UCSD-AML1 (cell line): Measurements from ENCODE around the gene NAT16.
"Not testable (repeated sequence)": the region's sequence is repeated elsewhere in the genome, so short reads cannot be mapped to it uniquely, and the experiment has no call there.

Experiments used
- DNase-seq: peaks from one replicate; lab custom pipeline; 2025; ENCODE audit not compliant: unreplicated experiment; lab: John Stamatoyannopoulos, UW

Gene NAT16

DNA sequence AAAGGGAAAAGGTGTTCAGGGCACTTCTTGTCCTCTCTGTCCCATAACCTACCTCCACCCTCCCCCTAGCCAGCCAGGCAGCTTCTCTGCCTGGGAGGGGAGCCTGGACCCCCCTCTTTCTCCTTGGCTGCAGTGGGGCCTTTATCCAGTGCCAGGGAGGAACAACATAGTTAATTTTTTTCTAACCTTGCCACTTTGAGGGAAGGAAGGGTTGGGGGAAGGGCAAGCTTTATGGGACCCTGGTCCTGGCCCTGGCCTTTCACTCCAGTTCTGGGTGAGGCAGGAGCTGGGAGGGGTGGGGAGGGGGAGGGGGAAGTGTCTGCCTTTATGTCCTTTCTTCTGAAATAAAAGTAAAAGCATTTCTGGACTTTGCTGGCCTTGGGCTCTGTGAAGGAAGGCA, 19.2 kb downstream of the NAT16 start:
- DNase-seq: no peak

DNA sequence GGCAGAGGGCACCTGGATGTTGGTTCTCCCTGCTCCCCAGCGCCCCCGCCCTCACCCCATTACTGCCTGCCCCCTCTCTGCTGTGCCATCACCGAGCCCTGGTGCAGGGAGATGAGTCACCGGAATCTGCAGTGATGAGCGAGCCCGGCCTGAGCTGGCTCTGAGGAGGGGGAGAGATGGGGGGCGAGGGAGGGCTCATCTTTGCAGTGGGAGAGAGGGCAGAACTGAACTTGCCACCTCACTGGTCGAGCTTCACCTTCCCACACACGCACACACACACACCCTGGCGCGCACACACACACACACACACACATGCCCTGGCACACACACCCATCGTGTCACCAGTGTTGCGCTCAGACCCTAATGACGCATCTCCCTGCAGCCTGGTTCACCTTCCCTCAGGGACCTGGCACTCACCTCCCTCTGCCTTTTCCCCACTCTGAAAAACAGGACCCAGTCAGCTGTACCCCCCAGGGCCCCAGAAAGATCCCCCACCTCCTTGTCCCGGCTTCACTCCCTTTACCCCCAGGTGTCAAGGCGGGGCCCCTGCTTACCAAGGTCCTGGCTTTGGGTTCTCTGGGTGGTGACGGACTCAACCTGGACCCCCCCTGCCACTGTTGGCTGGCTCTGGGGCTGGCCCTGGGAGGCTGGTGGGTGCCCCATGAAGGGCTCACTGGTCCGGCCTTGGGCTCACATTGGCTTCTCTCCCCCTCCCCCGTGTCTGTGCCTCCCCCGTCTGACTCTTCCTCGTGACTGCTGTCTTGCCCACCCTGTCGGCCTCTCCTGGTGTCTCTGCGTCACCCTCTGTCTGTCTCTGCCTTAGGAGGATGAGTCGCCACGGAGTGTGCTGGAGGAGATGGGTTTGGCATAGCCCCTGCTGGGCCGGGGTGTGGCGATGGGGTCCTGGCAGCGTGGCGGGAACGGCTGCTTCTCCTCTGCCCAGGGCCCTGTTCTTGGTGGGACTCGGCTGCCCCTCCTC, 20.1 kb downstream of the NAT16 start:
- no peak for DNase-seq

- no peak for DNase-seq
Observed at GRCh38 chr7:101156866-101157589, 23.1 kb downstream of the NAT16 start.

GRCh38 chr7:101156277-101156676, 23.8 kb downstream of the NAT16 start:
- no peak for DNase-seq

- DNase-seq: no peak
Observed at GRCh38 chr7:101155303-101155702, 24.8 kb downstream of the NAT16 start.

DNA sequence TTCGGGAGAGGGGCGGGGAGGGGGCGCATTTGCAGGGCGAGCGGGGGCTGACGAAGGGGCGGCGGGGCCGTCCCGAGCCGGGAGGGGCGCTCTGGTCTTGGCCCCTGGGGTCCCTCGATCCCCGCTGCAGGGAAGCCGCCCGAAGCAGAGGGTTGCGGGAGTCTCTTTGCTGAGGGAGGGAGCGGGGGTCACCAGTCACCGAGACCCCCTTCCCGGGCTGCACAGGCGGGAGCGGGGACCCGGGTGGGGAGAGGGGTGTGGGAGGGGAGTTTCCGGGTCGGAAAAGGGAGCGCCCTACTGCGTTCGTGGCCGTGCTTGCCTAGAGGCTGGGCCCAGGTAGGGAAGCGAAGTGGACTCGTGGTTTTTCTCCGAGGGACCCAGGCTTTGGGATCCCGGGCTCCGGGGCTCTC, 25.4 kb downstream of the NAT16 start:
- DNase-seq: peak; percentile 25

DNA sequence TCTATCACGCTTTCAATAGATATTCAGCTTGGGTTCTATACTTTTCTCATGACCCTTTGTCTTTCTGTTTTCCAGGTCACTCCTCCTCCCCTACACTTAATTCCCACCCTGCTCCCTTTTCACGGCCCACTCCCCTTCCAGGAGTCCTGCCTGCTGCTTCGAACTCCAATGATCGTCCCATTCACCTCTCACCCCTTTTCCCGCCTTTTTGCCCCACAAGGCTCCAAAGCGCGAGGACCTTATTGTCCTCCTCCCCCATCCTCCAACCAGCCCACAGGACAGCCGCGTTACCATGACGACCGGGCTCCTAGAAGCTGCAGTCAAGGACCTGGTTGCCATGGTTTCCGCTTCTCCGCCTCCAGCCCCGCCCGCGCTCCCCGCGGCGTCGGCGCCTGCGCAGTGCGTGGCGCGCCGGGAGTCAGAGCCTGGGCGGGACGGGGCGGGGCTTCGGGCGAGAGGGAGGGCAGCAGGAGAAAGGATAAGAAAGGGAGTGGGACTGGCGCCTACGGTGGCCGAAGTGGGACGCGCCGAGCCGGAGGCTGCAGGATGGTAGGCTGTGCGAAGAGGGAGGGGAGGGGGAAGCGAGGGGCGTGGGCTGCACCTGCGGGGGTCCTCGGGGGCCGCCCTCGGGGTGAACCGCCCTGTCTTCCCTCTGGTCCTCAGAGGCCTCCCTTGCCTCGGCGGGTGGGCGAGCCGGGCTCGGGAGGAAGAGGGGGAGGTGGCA, 26.0 kb downstream of the NAT16 start, which contains the start of gene AP1S1:
Gene AP1S1 (plus strand): TSS at position 508 of the 724 bp plus-strand sequence. CDS start 39 bp downstream, at position 547.
- peak; percentile 86 for DNase-seq

GRCh38 chr7:101151908-101152651, 28.0 kb downstream of the NAT16 start:
- DNase-seq: no peak

DNA sequence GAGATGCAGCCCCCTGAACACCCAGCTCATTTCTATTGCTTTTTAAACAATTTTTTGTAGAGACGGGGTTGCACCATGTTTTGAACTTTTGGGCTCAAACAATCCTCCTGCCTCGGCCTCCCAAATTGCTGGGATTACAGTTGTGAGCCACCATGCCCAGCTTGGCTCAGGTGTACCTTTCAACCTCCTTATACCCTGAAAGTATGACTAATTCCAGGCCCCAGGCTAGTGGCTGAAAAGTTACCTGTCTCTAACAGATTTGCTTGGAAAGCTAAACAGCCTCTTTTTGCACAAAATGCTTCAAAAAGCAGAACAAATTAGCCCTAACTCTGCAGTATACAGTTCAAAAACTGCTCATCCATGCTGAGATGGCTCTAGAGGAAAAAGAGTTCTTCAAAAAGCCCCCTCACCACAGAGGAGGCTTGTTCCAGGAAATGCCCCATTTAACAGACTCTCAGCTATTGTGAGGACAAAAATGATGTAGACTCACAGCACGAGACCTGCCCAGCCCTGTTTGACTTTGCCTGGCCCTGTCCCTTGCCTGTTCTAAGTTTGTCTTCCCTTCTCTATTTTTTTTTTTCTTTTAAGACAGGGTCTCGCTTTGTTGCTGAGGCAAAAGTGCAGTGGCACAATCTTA, 39.2 kb downstream of the NAT16 start:
- DNase-seq: no peak

DNA sequence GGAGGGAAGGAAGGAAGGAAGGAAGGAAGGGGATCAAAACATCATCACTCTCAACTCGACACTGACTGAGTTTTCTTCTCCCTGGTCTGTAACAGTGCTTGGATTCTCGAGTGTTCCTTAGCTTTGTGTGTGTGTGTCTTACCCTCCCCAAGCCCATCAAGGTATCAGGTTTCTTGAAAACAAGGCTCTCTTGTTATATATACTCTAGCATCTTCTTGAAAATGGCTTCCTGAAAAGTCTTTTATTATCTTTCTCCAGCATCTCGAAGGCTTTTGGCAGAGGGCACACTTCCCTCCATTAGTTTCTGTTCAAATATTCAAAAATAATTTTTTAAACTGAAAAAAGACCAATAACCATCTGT, 39.8 kb downstream of the NAT16 start:
- no peak for DNase-seq

DNA sequence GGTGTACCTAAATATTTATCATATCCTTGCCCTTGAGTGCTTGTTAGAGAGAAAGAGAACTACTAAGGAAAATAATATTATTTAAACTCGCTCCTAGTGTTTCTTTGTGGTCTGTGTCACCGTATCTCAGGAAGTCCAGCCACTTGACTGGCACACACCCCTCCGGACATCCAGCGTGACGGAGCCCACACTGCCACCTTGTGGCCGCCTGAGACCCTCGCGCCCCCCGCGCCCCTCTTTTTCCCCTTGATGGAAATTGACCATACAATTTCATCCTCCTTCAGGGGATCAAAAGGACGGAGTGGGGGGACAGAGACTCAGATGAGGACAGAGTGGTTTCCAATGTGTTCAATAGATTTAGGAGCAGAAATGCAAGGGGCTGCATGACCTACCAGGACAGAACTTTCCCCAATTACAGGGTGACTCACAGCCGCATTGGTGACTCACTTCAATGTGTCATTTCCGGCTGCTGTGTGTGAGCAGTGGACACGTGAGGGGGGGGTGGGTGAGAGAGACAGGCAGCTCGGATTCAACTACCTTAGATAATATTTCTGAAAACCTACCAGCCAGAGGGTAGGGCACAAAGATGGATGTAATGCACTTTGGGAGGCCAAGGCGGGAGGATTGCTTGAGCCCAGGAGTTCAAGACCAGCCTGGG, 41.8 kb downstream of the NAT16 start:
- peak; percentile 67 for DNase-seq

- no peak for DNase-seq
Observed at GRCh38 chr7:101137651-101138212, 42.4 kb downstream of the NAT16 start.

- DNase-seq: no peak
Observed at GRCh38 chr7:101134399-101134980, 45.6 kb downstream of the NAT16 start.

DNA sequence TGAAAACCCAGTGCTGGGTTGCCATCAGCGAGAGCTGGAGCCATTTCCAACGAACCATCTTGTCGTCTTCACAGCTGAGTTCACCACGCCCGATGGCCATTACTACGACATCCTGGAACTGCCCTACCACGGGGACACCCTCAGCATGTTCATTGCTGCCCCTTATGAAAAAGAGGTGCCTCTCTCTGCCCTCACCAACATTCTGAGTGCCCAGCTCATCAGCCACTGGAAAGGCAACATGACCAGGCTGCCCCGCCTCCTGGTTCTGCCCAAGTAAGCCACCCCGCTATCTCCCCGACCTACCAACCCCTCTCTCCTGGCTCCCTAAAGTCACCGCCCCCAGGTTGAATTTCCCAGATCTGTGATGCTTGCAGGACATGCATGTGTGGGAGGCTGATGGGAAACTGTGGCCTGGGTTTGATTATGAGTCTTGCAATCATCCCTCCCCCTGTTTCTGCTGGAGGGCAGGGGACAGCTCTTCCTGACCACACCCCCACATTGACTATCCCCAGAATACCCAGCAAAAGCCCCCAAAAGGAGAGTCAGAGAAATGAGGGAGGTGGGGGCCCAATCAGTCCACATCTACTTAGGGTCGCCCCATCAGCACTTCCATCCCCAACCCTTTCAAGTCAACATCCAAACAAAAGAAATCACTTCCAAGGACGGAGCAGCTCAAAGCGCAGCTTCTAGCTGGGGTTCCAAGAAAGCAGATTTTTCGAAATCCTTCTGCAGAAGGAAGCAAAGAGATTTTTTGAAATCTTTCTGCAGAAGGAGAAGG, 46.3 kb downstream of the NAT16 start:
- no peak for DNase-seq

DNA sequence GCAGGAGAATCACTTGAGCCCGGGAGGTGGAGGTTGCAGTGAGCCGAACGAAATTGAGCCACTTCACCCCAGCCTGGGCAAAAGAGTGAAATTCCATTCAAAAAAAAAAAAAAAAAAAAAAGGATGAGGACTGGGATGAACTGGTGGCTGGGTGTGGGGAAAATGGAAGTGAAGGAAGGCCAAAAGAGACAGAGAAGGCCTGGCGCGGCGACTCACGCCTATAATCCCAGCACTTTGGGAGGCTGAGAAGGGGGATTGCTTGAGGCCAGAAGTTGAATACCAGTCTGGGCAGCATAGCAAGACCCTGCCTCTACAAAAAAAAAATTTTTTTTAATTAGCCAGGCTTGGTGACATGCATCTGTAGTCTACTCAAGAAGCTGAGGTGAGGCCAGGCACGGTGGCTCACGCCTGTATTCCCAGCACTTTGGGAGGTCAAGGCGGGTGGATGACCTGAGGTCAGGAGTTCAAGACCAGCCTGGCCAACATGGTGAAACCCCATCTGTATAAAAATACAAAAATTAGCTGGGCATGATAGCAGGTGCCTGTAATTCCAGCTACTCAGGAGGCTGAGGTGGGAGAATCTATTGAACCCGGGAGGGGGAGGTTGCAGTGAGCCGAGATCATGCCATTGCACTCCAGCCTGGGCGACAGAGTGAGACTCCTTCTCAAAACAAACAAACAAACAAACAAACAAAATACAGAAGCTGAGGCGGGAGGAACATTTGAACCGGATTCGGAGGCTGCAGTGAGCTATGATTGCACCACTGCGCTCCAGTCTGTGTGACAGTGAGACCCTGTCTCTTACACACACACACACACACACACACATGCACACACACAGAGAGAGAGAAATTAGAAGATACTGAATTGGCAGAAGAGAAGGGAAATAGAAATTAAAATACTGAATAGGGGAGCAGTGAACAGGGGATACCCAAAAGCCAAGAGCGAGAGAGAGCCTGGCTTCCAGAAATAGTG, 47.2 kb downstream of the NAT16 start:
- DNase-seq: not testable (repeated sequence)

DNA sequence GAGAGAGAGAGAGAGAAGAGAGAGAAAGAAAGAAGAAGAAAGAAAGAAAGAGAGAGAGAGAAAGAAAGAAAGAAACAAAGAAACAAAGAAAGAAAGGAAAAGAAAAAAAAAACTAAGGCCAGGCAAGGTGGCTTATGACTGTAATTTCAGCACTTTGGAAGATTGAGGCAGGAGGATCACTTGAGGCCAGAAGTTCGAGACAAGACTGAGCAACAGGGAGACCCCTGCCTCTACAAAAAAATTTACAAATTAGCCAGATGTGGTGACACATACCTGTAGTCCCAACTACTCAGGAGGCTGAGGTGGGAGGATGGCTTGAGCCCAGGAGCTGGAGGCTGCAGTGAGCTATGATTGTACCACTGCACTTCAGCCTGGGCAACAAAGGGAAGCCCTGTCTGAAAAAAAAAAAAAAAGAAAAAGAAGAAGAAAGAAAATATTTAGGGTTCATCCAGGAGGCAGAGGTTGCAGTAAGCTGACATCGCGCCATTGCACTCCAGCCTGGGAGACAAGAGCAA, 50.4 kb downstream of the NAT16 start:
- no peak for DNase-seq
